NCI-H345 treated with DMSO at 0.1 percent for 48 hours (cell line): ENCODE data around the gene DMKN.
"Not testable (repeated sequence)": the region's sequence is repeated elsewhere in the genome, so short reads cannot be mapped to it uniquely, and the experiment has no call there.

ENCODE experiments used
- DNase-seq: peaks from one replicate; lab custom pipeline; 2025; ENCODE audit not compliant: unreplicated experiment; lab: John Stamatoyannopoulos, UW

Gene DMKN

GRCh38 chr19:35468637-35469036 is 44.8 kb downstream of the DMKN start:
- DNase-seq = peak; percentile 69

GRCh38 chr19:35466259-35466658 is 47.2 kb downstream of the DMKN start:
- no peak for DNase-seq

GRCh38 chr19:35462956-35463355 is 50.5 kb downstream of the DMKN start:
- DNase-seq = not testable (repeated sequence)

GRCh38 chr19:35462476-35462953 is 50.9 kb downstream of the DMKN start:
- no peak for DNase-seq

GRCh38 chr19:35461788-35462187 is 51.7 kb downstream of the DMKN start:
- not testable (repeated sequence) for DNase-seq

- DNase-seq = no peak
These were observed 52.4 kb downstream of the DMKN start for GRCh38 chr19:35461060-35461459.

- DNase-seq = no peak
These were observed 52.8 kb downstream of the DMKN start for GRCh38 chr19:35460608-35461007.

- no peak for DNase-seq
These were observed 53.9 kb downstream of the DMKN start for GRCh38 chr19:35459414-35460082.

- DNase-seq = no peak
These were observed 54.6 kb downstream of the DMKN start for GRCh38 chr19:35458731-35459391.

- DNase-seq = no peak
These were observed 55.3 kb downstream of the DMKN start for GRCh38 chr19:35458192-35458591.

- DNase-seq = no peak
These were observed 56.3 kb downstream of the DMKN start for GRCh38 chr19:35457173-35457572.

- no peak for DNase-seq
These were observed 57.7 kb downstream of the DMKN start for GRCh38 chr19:35455616-35456201.

GRCh38 chr19:35454663-35455062 is 58.8 kb downstream of the DMKN start:
- DNase-seq = no peak

GRCh38 chr19:35451338-35452096 is 61.9 kb downstream of the DMKN start:
- DNase-seq = no peak

GRCh38 chr19:35449359-35450043 is 63.9 kb downstream of the DMKN start:
- peak; percentile 96 for DNase-seq

GRCh38 chr19:35447606-35448469 is 65.6 kb downstream of the DMKN start, which contains the start of gene FFAR2:
Gene FFAR2 (plus strand): TSS chr19:35448257. CDS start chr19:35449715, 1,458 bp downstream.
- DNase-seq = no peak
